Cardiac muscle cell (in vitro differentiated cells and primary cell): ENCODE data around the gene TCAF2. TPM values are rescaled to one million over a fixed set of nuclear protein-coding genes. Genes with fewer than 3 reads are reported as not detected.
"Not testable (repeated sequence)": the region's sequence is repeated elsewhere in the genome, so short reads cannot be mapped to it uniquely, and the experiment has no call there.

Experiments used
- DNase-seq, 2 donors: peaks; one replicate each; pipeline versions ENCODE4 v3.0.0 to v3.0.0-alpha.2; 2010 to 2017; ENCODE audit warnings: low read depth in 1 of 2, low spot score in 1 of 2
- H3K27ac ChIP-seq: fragments of 200-600 bp; sonication (generic); 2 replicates; pipeline ENCODE4 v1.5.1; 2016
- H3K27me3 ChIP-seq: fragments of 200-600 bp; sonication (generic); 2 replicates; pipeline ENCODE4 v1.6.0; 2016; ENCODE audit warnings: control low read depth
- H3K36me3 ChIP-seq: fragments of 200-600 bp; sonication (generic); 2 replicates; pipeline ENCODE4 v1.5.1; 2016; ENCODE audit warnings: control low read depth
- H3K4me1 ChIP-seq: fragments of 200-600 bp; sonication (generic); 2 replicates; pipeline ENCODE4 v1.8.1; 2017; ENCODE audit warnings: low read depth, mild to moderate bottlenecking, mixed run types
- H3K4me3 ChIP-seq: fragments of 200-600 bp; sonication (generic); 2 replicates; pipeline ENCODE4 v1.5.1; 2016; ENCODE audit warnings: mild to moderate bottlenecking
- H3K9me3 ChIP-seq: fragments of 200-600 bp; sonication (generic); 2 replicates; pipeline ENCODE4 v1.5.1; 2017; ENCODE audit warnings: low read depth, mild to moderate bottlenecking, control low read depth
- polyA plus RNA-seq: library from polyadenylated mRNA; unstranded; fragments of >200 nt; fragmentation: Nextera tagmentation; extraction: Ambion mirVana; gene quantifications from 2 replicates; pipeline ENCODE4 v1.2.1, GENCODE V29; 2016
- total RNA-seq: library from RNA; depleted of rRNA; stranded (reverse); fragments of >200 nt; gene quantifications from 2 replicates; pipeline ENCODE4 v1.2.3, GENCODE V29; 2016

Gene TCAF2
- total and polyA plus RNA-seq, 2 experiments from 2014 or later: 0.21 to 0.67 TPM

GRCh38 chr7:143635364-143636240 lies 14.8 kb downstream of the TCAF2 start:
- not testable (repeated sequence) for H3K4me1 ChIP-seq, H3K9me3 ChIP-seq, H3K27ac ChIP-seq, H3K27me3 ChIP-seq, DNase-seq, H3K4me3 ChIP-seq, H3K36me3 ChIP-seq

GRCh38 chr7:143639372-143639771 lies 18.6 kb downstream of the TCAF2 start:
- not testable (repeated sequence) for DNase-seq, H3K4me1 ChIP-seq, H3K4me3 ChIP-seq, H3K9me3 ChIP-seq, H3K27ac ChIP-seq, H3K27me3 ChIP-seq, H3K36me3 ChIP-seq

GRCh38 chr7:143640528-143641189 lies 19.9 kb downstream of the TCAF2 start:
- not testable (repeated sequence) for DNase-seq, H3K36me3 ChIP-seq

GRCh38 chr7:143646598-143646997 lies 25.8 kb downstream of the TCAF2 start:
- not testable (repeated sequence) for H3K27ac ChIP-seq, H3K27me3 ChIP-seq, H3K4me1 ChIP-seq, H3K9me3 ChIP-seq, DNase-seq, H3K36me3 ChIP-seq, H3K4me3 ChIP-seq

More at GRCh38 chr7:143640528-143641189, 19.9 kb downstream of the TCAF2 start:
- H3K9me3 ChIP-seq, H3K4me3 ChIP-seq, H3K4me1 ChIP-seq, H3K27me3 ChIP-seq, H3K27ac ChIP-seq: not testable (repeated sequence)

GRCh38 chr7:143649902-143650301 lies 29.1 kb downstream of the TCAF2 start:
- not testable (repeated sequence) for H3K4me3 ChIP-seq, DNase-seq, H3K27ac ChIP-seq, H3K9me3 ChIP-seq, H3K4me1 ChIP-seq, H3K36me3 ChIP-seq, H3K27me3 ChIP-seq

- H3K36me3 ChIP-seq, H3K4me1 ChIP-seq, H3K27me3 ChIP-seq, DNase-seq, H3K9me3 ChIP-seq, H3K4me3 ChIP-seq, H3K27ac ChIP-seq: not testable (repeated sequence)
Measured at GRCh38 chr7:143650447-143650846, 29.7 kb downstream of the TCAF2 start.

Other genes starting within 250 kb of the TCAF2 start
- 43.6 and 57.2 TPM in 2 replicates for gene ZYX, start 239.6 kb upstream of the TCAF2 start, total RNA-seq
- 98.4 and 101 TPM in 2 replicates for gene ZYX, start 239.6 kb upstream of the TCAF2 start, polyA plus RNA-seq
- gene EPHA1, start 212.1 kb upstream of the TCAF2 start, total RNA-seq: 0.30 TPM in 1 of 2 replicates, not detected in the other
- gene EPHA1, start 212.1 kb upstream of the TCAF2 start, polyA plus RNA-seq: 1.8 and 2.7 TPM in 2 replicates
- gene TAS2R60, start 177.5 kb upstream of the TCAF2 start, total RNA-seq: not detected in 2 replicates
- not detected in 2 replicates for gene TAS2R60, start 177.5 kb upstream of the TCAF2 start, polyA plus RNA-seq
- not detected in 2 replicates for gene TAS2R41, start 143.1 kb upstream of the TCAF2 start, total RNA-seq
- gene TAS2R41, start 143.1 kb upstream of the TCAF2 start, polyA plus RNA-seq: not detected in 2 replicates
- 0.24 TPM in 1 of 2 replicates, not detected in the other for gene CTAGE15, start 49.2 kb upstream of the TCAF2 start, total RNA-seq
- not detected in 2 replicates for gene CTAGE15, start 49.2 kb upstream of the TCAF2 start, polyA plus RNA-seq
- not detected in 2 replicates for gene CTAGE6, start 136.7 kb downstream of the TCAF2 start, total RNA-seq
- not detected in 2 replicates for gene CTAGE6, start 136.7 kb downstream of the TCAF2 start, polyA plus RNA-seq